Caki2 (cell line): ENCODE measurements around the gene SNX19. TPM values are rescaled to one million over a fixed set of nuclear protein-coding genes. Genes with fewer than 3 reads are reported as not detected.
"Not testable (repeated sequence)": the region's sequence is repeated elsewhere in the genome, so short reads cannot be mapped to it uniquely, and the experiment has no call there.

Experiments
- DNase-seq: peaks from one replicate; pipeline ENCODE4 v3.0.0-alpha.2; 2015; ENCODE audit warnings: low read depth
- in situ Hi-C: cut with HindIII; loops from 2 replicates; pipeline ENCODE4 v1.10.0; 2016; ENCODE audit warnings: low sequenced_read_pairs, low pct_unique_long_range_greater_than_20kb, mixed read lengths
- total RNA-seq: library from RNA; depleted of rRNA; stranded (reverse); fragments of >200 nt; shearing (Covaris generic); gene quantifications from 2 replicates; pipeline ENCODE4 v1.2.3, GENCODE V29; 2014; ENCODE audit warnings: low replicate concordance; rRNA removed

SNX19 gene, protein sequence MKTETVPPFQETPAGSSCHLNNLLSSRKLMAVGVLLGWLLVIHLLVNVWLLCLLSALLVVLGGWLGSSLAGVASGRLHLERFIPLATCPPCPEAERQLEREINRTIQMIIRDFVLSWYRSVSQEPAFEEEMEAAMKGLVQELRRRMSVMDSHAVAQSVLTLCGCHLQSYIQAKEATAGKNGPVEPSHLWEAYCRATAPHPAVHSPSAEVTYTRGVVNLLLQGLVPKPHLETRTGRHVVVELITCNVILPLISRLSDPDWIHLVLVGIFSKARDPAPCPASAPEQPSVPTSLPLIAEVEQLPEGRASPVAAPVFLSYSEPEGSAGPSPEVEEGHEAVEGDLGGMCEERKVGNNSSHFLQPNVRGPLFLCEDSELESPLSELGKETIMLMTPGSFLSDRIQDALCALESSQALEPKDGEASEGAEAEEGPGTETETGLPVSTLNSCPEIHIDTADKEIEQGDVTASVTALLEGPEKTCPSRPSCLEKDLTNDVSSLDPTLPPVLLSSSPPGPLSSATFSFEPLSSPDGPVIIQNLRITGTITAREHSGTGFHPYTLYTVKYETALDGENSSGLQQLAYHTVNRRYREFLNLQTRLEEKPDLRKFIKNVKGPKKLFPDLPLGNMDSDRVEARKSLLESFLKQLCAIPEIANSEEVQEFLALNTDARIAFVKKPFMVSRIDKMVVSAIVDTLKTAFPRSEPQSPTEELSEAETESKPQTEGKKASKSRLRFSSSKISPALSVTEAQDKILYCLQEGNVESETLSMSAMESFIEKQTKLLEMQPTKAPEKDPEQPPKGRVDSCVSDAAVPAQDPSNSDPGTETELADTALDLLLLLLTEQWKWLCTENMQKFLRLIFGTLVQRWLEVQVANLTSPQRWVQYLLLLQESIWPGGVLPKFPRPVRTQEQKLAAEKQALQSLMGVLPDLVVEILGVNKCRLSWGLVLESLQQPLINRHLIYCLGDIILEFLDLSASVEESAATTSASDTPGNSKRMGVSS
- 3.6 and 4.5 TPM in 2 replicates for total RNA-seq

DNA sequence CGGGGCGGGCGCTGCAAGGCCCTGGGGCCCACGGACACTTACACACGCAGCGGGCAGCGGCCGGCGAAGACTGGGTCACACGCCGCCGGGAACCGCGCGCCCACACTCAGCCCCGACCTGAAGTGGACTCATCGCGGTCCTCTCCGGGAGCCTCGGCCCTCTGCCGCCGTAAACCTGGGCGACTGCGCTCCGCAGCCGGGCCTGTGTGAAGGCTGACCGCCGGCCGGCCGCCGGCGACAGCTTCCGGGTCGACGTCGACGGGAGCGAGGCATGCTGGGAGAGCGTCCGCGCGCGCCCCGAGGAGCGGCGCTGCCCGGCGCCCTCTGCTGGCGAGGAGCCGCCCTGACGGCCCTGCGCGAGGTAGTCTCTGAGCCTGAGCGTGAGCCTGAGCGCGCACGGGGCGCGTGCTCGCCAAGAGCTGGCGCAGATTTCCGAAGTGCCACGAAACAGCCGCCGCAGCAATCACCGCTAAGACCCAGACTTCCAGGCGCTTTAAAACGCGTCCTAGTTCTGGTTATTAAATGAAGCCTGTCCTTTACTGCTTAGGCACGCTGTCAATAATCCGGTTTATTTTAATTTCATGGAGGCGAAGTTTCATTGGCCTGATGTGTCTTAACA, at the start of gene SNX19:
SNX19 (minus strand) TSS at position 242 of the 618 bp plus-strand sequence. CDS start 540 bp downstream, outside the sequence.
- in situ Hi-C loops, result no loop called here
- peak; percentile 65 for DNase-seq

DNA sequence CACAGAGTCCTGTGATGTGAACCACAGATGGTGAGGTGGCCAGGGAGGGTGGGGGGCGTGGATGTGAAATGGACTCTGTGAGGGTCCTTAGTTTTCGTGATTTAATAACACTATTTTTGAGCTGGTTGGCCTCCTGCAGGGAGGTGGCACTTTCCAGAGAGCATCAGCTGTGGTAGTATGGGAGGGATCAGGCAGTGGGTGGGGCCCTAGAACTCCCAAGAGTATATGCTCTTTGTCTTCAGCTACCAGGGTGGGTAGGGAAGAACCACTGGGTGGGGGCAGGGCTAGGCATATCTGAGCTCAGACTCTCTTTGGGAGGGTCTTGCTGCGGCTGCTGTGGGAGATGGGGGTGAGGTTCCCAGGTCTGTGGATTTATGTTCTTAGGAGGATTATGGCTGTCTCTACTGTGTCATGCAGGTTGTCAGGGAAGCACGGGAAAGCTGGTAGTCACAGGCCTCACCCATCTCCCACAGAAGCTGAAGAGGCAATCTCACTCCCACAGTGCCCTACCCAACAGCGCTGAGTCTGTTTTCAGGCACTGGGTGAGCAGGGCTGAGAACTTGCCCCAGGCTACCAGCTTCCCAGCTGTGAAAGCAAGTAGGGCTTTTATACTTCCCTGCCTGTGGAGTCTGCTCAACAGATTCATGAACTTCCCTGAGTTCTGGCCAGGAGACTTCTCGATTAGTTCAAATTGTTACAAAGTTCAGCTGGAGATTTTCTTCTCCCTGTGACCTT, 47.9 kb upstream of the SNX19 start:
- no peak for DNase-seq
- in situ Hi-C loops, result no loop called here

DNA sequence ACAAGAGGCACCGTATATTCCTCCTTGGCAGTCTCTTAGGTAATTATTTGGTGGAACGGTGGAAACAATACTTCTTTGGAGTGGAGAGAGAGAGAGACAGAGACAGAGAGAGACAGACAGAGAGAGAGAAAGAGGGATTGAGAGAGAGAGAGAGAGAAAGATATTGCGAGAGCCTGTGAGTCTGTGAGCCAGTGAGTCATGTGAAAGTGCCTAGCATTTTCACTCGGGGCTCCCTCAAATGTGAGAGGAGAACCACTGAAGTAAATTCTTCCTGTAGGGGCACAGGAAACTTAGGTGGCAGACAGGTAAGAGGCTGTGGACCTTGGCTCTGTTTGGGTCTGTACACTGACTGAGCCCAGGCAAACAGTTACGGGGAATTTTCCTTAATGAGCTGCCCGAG, 31.6 kb upstream of the SNX19 start:
- DNase-seq, result no peak
- in situ Hi-C loops, result no loop called here

DNA sequence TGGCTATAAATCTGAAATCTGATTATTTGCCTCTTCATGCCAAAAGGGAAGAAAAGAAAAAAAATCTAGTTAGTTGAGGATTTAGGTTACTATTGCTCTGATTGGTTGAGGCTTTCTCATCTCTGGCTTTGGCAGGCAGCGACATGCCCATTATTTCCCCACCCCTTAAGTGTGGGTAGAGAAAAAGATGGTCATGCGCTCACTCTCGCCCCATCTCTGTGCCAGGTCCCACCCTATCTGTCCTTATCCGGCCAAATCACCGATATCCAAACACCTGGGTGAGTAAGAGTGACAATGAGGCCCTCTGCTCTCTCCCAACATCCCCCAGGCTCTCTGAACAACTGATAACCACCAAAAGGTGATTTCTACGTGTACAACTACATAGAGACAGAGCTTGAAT, 31.2 kb upstream of the SNX19 start:
- DNase-seq, result no peak
- in situ Hi-C loops, result no loop called here

DNA sequence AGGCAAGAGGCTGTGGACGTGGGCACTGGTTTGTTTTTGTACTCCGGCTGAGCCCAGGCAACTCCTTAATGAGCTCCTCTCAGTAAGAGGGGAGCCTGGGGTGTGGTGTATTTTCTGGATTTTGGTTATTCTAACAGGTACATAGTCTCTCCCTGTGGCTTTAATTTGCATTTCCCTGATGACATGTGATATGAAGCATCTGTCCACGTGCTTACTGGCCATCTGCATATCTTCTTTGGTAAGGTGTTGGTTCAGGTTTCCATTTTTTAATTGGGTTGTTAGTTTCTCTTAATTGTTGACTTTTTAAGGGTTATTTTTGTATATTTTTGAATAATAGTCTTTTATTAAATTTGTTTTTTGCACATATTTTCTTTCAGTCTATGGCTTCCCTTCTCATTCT, 30.8 kb upstream of the SNX19 start:
- DNase-seq, result no peak
- in situ Hi-C loops, result no loop called here

DNA sequence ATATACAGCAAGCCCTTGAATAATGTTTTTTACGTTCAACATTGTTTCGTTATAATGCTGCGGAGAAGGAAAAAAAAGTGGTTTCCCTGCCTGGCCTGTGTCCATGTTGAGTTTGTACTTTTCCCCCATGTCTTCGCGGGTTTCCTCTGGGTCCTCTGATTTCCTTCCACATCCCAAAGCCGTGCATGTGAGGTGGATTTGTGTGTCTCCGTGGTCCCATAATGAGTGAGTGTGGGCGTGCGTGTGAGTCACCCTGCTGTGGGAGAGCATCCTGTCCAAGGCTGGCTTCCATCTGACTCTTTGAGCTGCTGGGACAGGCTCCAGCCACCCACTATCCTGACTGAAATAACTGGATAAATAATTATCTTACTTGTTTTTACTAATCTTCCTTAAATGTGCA, 29.6 kb upstream of the SNX19 start:
- DNase-seq, result no peak
- in situ Hi-C loops, result no loop called here

DNA sequence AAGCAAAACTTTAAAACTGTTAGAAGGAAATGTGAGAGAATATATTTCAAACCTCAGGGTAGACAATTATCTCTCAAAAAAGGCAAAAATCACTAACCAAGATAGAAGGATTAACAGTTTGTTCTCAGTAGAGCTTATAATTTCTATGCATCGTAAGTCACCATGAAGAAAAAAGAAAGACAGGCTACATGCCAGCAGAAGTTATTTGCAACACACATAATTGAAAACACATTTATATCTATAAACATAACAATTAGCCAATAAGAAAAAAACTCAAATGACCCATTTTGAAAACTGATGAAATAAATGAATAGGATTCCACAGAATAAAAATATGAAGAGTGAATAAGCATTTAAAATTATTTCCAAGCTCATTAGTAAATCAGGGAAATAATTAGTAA, 24.4 kb upstream of the SNX19 start:
- DNase-seq, result no peak
- in situ Hi-C loops, result no loop called here

DNA sequence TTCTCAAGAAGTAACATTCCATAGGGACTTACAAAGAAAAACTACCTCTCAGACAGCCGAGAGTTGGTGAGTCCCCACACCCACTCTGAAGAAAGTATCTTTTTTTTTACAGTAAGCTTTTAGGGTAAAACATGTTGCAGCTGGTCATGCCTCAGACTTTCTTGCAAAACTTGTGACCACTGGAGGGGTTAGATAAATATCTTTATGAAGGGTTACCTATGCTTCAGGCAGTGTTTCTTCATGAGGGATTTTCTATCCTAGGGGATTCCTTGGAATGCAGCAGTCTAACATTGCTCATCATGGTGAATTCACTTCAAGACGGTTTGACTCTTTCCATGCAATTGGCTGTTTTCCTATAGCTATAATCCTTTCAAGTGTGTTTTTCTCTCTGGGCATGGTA, 20.8 kb upstream of the SNX19 start:
- in situ Hi-C loops, result no loop called here
- no peak for DNase-seq

DNA sequence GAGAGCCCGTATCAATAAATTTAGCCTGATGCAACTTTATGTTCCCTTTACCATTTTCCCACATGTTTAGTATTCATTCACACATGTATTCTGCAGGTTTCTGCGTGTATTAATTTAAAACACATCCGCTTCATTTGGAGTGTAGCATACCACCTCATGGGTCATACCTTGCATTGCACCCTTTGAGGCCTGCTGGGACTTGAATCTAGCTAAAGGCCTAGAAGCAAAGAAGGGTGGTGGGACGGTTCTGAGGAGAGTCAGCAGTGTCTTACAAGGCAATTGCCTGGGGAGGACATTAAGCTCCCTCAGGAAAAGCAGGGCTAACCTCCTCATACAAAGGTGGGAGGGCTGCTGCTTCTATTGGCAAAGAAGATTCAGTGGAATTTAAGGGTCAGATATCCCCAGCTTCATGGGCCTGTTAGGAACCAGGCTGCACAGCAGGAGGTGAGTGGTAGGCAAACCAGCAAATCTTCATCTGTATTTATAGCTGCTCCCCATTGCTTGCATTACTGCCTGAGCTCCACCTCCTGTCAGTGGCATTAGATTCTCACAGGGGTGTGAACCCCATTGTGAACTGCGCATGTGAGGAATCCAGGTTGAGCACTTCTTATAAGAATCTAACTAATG, 15.9 kb upstream of the SNX19 start:
- in situ Hi-C loops, result no loop called here
- DNase-seq, result no peak

DNA sequence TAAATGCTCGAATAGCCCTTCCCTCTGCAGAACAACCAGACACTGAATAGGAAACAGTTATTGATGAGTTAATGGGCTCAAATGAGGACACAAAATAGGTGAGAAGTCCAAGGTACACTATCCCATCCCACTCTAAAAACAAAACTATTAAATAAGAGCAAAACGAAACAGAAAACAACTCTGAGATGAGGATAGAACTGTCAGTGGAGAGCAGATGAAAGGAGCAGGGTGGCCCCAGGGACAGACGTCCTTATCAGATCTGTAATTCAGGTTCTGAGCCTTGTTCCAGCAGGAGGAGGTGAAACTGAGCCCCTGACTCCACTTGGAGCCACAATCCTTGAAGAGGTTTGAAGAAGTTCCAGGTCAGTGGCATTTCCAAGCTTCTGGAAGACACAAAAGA, 8.5 kb upstream of the SNX19 start:
- no peak for DNase-seq
- in situ Hi-C loops, result no loop called here

DNA sequence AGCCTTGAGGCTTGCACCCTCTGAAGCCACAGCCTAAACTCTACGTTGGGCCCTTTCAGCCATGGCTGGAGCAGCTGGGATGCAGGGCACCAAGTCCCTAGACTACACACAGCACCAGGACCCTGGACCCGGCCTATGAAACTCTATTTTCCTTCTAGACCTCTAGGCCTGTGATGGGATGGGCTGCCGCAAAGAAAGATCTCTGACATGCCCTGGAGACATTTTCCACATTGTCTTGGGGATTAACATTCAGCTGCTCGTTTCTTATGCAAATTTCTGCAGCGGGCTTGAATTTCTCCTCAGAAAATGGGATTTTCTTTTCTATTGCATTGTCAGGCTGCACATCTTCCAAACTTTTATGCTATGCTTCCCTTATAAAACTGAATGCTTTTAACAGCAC, 4.3 kb upstream of the SNX19 start:
- in situ Hi-C loops, DNase-seq: not testable (repeated sequence)

DNA sequence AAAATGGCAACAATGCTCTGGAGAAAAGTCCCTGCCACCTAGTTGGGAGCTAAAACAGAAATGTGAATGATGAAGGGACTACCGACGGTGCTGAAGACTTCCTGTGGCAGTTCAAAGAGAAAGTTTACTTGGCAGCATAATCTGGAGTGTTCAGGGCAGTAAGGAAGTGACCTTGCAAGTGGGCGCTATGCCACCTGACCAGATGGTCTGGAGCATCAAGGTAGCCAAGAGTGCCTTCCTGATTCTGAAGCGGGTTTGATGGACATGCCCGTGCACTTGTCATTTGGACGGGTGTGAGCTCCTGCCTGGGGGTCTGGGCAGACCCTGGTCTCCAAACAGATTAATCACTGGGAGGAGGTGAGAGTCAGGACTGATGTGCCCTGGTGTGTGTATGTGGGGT, 1.8 kb upstream of the SNX19 start:
- no peak for DNase-seq
- in situ Hi-C loops, result no loop called here

DNA sequence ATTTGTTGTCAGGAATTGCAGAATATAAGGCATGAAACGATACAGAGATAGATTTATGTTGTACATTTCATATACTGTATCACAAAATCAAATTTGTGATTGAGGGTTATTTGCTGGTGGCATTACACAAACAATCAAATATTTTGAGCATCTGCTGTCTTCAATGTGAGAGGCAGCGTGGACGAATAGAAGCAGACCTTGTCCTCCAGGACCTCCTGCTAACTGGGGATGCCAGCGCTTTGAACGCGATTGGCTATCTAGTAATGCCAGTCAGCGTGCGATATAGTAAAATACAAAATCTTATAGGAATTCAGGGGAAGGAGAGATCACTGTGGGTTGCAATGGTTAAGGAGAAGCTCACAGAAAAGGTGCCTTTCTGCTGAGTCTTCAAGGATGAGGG, 631 bp upstream of the SNX19 start:
- DNase-seq, result no peak
- in situ Hi-C loops, result no loop called here

DNA sequence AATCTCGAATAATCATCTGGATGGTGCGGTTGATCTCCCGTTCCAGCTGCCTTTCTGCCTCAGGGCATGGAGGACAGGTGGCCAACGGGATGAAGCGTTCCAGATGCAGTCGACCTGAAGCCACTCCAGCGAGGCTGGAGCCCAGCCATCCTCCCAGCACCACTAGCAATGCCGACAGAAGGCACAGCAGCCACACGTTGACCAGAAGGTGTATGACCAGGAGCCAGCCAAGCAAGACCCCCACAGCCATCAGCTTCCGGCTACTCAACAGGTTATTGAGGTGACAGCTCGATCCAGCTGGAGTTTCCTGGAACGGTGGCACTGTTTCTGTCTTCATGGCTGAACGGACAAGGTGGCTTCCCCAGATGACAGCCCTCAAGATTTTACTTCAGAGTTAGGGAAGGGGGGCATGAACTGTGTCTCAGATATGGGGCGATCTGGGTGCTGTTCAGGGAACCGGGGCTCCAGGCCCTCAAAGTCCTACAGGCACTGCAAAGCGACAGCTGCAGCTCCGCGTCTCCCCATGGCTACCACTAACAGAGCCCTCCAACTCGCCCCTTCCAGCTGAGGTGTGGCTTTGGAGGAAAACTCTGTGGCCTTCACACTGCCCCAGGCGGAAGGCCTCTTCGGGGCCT, 559 bp downstream of the SNX19 start:
- in situ Hi-C loops, result no loop called here
- DNase-seq, result no peak

DNA sequence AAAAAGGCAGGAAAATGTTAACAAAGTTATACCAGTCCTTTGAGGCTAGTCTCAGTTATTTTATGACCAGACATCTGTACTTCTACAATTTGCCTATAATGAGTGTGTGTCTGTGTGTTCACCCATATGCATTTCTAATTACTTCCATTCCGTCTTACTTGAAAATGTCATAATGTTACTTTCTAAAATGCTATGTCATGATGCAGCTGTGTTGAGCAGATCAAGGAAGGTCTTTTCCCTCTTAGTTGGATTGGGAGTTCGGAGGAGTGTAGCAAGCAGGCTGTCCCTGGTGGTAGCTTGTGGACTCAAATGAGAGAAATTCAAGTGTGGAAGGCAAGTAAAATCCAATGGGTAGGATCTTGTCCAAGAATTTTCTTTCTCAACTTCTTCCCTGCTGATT, 3.0 kb downstream of the SNX19 start:
- DNase-seq, result no peak
- in situ Hi-C loops, result no loop called here

DNA sequence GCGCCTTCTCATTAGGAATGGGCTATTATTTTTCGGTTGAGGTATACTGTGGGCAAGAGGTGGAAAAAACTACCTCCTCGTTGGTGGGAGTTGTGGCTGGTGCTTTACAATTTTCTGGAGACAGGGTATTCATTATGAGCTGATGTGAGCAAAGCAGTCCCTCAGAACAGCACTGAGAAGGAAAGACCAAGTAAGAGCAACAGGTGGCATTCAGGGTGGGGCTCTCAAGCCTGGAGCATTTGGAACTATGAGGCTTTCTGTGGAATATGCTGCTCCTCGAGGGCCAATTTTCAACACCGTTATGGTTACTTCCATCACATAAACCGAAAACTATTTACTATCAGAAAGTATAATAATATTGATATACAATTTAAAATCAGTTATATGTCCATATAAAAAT, 3.7 kb downstream of the SNX19 start:
- DNase-seq, result no peak
- in situ Hi-C loops, result no loop called here

DNA sequence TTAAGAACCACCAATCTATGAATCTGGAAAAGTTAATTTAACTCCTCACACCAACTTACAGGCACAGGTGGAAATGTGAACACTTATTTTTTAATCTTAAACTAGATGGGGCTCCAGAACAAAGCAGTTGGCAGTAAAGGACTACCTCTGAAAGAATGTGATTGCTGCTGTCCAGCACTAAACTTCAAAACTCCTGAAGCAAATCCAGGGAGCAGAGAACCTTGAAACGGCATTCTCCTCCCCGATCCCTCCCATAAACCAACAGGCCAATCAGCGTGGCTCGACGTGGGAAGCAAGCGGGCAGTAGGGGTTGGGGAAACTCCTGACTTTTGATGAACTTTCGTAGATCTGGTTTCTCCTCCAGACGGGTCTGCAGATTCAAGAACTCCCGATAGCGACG, 5.0 kb downstream of the SNX19 start:
- no peak for DNase-seq
- in situ Hi-C loops, result no loop called here
